NCI-H2107 (cell line): ENCODE data around the gene MAML2.

ENCODE experiments used
- DNase-seq: peaks from one replicate; lab custom pipeline; 2025; lab: John Stamatoyannopoulos, UW

Gene MAML2

GRCh38 chr11:95964281-95964680 lies 378.7 kb downstream of the MAML2 start:
- no peak for DNase-seq

- no peak for DNase-seq
Observed at GRCh38 chr11:95961758-95962157, 381.2 kb downstream of the MAML2 start.

GRCh38 chr11:95950905-95951304 lies 392.1 kb downstream of the MAML2 start:
- no peak for DNase-seq

- no peak for DNase-seq
Observed at GRCh38 chr11:95948637-95949036, 394.4 kb downstream of the MAML2 start.

- no peak for DNase-seq
Observed at GRCh38 chr11:95944623-95945022, 398.4 kb downstream of the MAML2 start.

GRCh38 chr11:95943546-95943945 lies 399.4 kb downstream of the MAML2 start:
- DNase-seq, result no peak

- DNase-seq, result no peak
Observed at GRCh38 chr11:95939091-95939490, 403.9 kb downstream of the MAML2 start.

- no peak for DNase-seq
Observed at GRCh38 chr11:95937358-95937757, 405.6 kb downstream of the MAML2 start.

GRCh38 chr11:95933594-95933993 lies 409.4 kb downstream of the MAML2 start:
- no peak for DNase-seq

- DNase-seq, result no peak
Observed at GRCh38 chr11:95931916-95932315, 411.1 kb downstream of the MAML2 start.

GRCh38 chr11:95930948-95931347 lies 412.0 kb downstream of the MAML2 start:
- DNase-seq, result no peak

GRCh38 chr11:95926726-95927125 lies 416.3 kb downstream of the MAML2 start:
- DNase-seq, result no peak
